Stimulated activated CD4-positive, alpha-beta T cell treated with anti-CD3 and anti-CD28 coated beads, Interleukin-2, amount 100 ng/mL, for 48 hours (primary cell): ENCODE results near the gene HNF4A.

Experiments used
- DNase-seq, 2 donors: peaks; one replicate each; pipeline ENCODE4 v3.0.0-alpha.2; 2020

HNF4A gene

DNA sequence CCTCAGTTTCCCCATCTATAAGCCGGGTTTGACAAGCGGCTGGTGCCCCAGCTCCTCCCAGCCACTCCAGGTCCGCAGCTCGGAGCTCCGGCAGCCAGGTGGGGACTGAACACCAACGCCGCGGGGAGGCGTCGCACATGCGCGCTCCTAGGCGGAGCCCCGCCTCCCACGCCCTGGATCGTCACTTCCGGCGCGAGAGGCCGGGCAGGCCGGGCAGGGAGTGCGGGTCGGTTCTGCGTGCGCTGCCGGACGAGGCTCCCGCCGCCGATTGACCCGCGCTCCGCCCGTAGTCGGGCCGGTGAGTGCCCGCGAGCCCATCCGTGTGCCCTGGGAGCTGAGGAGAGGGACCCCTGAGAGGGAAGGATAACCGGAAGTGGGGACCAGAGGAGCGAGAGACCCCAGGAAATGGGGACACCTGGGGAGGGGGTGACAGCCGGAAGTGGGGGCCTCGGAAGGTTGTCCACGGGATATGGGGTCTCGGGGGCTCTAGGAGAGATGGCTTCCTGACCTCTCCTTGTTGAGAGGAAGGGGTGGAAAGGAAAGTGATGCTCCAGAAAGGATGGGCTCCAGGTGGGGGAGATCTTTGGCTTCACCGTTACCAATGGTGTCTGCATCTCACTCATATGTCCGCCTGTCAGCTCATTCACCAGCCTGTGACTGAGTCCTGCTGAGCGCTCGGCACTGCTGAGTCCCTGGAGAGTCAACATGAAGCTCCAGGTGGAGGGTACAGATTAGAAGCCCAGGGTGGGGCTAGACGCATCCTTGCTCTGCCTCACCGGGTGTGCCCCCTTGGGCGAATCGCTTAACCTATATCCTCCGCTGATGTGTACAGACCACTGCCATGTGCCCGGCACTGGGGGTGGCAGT lies 120.4 kb downstream of the HNF4A start, which contains the start of gene TTPAL:
Gene TTPAL, plus strand, starts transcription at position 181 of the 867 bp plus-strand sequence. CDS start 4,126 bp downstream, outside the sequence.
- DNase-seq, result peak; percentile 91 to 92

DNA sequence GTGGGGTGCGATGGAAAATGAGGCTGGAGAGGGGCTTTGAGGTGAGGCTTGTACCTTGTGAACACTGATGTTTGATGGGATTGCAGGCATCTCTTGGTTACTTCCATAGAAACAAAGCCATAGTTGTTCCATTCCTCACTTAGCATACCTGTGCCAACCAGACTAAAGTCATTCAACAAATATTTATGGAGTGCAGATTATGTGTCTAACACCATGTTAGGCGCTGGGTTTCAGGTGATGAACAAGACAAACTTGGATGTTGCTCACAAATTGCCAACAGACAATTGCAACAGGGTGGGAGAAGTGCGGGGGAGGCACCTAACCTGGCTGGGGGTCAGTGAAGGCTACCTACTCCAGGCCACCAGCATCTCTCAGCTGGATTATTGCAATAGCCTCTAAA lies 121.7 kb downstream of the HNF4A start:
- no peak for DNase-seq

DNA sequence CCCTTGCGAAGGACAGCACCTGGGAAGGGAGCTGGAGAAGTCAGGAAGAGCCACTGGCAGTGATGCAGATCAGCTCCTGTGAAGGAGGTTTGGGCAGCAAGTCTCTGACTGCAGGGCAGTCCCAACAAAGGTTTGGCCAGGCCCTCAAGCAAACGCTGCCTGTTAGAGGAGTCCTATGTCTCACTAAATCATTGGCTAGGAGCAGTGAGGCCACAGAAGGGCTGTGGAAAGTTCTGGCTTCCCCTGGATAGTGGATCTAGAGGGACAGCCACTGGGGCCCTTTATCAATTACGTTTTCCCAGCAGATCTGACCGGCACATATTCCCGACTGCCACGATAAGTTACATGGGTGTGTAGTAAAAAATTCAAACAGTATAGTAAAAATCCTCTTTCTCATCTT lies 122.7 kb downstream of the HNF4A start:
- DNase-seq, result no peak

DNA sequence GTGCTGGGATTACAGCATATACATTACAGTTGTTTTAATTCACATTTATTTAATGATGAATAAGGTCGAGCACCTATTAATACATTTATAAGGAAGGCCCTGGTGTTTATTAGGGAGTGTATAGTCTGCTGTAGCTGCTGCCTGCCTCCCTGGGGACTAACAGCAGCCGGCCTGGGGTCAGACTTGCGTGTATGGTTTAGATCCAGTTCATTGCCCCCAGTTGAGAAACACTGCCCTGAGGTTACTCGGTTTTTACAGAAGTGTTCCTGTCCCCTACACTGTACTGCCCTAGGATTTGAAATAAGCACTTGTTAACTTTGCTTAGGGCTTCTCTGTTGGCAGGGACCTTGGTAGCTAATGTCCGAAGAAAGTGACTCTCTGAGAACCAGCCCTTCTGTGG lies 124.1 kb downstream of the HNF4A start:
- DNase-seq, result no peak

DNA sequence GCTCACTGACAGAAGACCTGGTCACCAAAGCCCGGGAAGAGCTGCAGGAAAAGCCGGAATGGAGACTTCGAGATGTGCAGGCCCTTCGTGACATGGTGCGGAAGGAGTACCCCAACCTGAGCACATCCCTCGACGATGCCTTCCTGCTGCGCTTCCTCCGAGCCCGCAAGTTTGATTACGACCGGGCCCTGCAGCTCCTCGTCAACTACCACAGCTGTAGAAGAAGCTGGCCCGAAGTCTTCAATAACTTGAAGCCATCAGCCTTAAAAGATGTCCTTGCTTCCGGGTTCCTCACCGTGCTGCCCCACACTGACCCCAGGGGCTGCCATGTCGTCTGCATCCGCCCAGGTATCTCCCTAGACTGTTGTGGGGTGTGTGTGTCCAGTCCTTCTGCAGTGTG lies 124.6 kb downstream of the HNF4A start:
- DNase-seq, result no peak

DNA sequence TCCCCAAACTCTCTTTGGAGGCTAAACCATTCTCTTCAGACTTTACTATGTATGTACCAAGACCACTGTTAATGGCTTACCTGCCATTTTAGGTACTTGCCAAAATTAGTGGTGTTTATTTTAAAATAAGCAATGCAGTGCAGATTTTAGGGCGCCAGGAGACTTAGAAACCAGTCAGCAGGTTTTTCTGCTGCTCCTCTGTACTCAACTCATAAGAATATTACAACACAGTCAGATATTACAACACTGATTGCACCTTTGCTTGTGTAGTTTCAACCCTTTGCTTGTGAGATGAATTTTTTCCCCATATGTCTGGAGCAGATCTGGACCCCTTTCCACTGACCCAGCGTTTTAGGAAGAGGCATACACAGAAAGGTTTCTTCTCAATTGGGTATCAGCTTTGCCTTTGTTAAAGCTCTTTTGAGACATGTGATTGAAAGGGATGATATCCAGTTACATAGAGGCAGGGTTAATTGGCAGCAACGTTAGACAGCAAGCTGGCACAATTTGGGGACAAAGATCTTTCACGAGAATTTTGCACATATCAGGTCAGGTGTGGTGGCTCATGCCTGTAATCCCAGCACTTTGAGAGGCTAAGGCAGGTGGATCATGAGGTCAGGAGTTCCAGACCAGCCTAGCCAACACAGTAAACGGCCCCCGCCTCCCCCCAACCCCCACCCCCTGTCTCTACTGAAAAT lies 126.4 kb downstream of the HNF4A start:
- DNase-seq, result no peak

DNA sequence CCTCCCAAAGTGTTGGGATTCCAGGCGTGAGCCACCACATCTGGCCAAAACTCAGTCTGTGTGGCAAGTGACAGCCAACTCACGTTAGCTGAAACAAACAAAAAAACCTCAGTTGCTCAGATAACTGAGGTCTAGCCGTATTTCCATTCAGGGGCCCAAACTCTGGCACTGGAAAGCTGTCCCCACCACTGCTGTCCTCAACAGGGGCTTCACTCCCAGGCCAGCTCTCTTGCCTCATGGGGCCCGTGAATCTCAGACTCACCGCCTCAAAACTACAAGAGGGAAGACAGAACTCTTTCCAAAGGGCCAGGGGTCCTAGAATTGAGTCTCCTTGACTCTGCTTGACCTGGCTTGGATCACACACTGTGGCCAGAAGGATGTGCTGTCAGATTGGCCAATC lies 127.6 kb downstream of the HNF4A start:
- DNase-seq, result no peak
